DMS79 treated with DMSO at 0.1 percent for 48 hours (cell line): Measurements from ENCODE around the gene SIGLEC1.
A peak's percentile ranks its signal among the peaks of the same experiment; 100 is the strongest.

Source experiments
- DNase-seq: peaks from one replicate; lab custom pipeline; 2025; lab: John Stamatoyannopoulos, UW

SIGLEC1 gene

GRCh38 chr20:3728876-3729275 lies 16.5 kb upstream of the SIGLEC1 start:
- no peak for DNase-seq

- no peak for DNase-seq
Measured at GRCh38 chr20:3728354-3728753, 16.0 kb upstream of the SIGLEC1 start.

GRCh38 chr20:3727401-3728021 lies 15.1 kb upstream of the SIGLEC1 start:
- no peak for DNase-seq

DNA sequence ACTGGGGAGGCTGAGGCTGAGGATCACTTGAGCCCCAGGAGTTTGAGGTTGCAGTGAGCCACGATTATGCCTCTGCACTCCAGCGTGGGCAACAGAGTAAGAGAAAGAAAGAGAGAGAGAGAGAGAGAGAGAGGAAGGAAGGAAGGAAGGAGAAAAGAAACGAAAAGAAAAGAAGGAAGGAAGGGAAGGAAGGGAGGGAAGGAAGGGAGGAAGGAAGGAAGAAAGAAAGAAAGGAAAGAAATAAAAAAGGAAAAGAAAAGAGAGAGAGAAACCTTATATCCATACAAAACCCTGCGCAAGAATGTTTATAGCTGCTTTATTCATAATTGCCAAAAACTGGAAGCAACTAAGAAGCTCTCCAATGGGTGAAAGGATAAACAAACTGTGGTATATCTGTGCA lies 12.0 kb upstream of the SIGLEC1 start:
- DNase-seq = no peak

DNA sequence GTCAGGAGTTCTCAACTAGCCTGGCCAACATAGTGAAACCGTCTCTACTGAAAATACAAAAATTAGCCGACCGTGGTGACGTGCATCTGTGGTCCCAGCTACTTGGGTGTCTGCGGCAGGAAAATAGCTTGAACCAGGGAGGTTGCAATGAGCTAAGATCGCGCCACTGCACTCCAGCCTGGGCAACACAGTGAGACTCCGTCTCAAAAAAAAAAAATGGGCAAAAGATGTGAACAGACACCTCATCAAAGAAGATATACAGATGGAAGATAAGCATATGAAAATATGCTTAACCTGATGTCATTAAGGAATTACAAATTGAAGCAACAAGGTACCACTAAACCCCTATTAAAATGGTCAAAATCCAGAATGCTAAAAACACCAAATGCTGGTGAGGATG lies 10.9 kb upstream of the SIGLEC1 start:
- DNase-seq = no peak

- no peak for DNase-seq
Measured at GRCh38 chr20:3721912-3722311, 9.5 kb upstream of the SIGLEC1 start.

DNA sequence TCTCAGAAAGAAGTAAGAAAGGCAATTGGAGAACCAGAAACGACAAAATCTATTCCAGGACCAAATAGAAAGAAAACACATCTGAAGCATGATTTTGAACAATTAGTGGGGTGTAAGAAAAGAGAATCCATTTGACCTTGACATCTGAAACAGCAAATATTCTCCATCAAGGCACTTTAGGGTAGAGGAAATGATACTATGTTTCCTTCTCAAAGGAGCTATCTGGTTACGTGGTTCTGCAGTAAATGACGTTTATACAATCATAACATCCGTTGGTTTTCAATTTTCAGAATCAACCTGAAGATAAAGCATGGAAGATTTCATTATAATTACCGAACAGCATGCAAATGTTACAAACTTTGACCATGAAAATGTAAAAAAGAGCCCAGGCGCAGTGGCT lies 8.2 kb upstream of the SIGLEC1 start:
- no peak for DNase-seq

DNA sequence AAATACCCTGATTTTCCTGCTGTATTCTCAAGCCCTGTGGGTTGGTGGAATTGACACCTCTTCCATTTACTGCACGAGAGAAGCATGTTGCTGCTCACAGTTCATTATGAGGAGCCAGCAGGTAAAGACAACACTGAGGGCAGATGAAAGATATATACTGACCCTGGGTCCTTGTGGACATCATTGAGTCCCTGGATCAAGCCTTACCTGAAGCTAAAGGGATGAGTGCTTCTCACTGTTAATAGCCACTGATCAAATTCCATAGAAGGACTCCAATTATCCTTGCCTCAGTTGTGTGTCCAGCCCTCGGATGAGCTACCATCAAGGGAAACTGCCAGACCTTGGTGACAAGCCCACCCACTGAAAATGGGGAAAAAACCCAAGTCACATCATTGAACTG lies 7.7 kb upstream of the SIGLEC1 start:
- no peak for DNase-seq

DNA sequence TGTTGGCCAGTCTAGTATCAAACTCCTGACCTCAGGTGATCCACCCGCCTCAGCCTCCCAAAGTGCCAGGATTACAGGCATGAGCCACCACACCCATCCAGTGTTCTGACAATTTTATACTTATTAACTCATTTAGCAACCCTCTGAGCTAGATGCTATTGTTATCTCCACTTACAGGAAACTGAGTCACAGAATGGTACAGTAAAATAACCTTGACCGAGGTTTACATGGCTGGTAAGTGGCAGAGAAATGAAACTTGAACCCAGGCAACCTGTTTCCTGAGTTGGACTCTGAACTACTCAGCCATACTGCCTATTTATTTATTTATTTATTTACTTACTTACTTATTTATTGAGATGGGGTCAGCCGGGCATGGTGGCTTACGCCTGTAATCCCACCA lies 6.6 kb upstream of the SIGLEC1 start:
- no peak for DNase-seq

DNA sequence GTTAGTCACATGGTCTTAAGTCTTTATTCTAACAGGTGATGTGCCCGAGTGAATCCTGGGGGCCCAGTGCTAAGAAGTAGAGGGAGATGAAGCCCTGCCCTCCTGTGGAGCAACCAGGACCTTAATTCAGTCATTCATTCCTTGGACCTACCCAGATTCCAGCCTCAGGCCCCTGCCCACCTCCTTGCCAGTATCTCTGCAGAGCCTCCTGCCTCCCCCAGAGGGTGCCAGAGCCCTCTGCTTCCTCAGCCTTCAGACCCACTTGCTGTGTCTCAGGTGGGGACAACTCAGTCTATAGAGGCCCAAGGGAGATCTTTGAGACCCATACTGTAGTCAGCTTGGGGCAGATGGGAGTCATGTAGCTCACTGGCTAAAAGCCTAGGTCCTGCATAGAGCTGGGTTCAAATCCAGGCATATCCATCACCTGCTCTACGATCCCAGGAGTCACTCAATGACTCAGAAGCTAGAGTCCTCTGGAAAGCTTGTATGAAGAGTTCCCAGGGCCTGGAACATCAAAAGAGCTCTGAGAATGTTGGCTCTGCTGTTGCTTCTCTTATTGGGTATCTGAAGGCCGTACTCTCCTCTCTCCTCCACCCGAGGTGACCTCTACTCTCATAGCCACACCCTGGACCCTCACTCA lies 3.9 kb upstream of the SIGLEC1 start:
- DNase-seq = no peak

- DNase-seq = no peak
Measured at GRCh38 chr20:3714092-3714491, 1.7 kb upstream of the SIGLEC1 start.

DNA sequence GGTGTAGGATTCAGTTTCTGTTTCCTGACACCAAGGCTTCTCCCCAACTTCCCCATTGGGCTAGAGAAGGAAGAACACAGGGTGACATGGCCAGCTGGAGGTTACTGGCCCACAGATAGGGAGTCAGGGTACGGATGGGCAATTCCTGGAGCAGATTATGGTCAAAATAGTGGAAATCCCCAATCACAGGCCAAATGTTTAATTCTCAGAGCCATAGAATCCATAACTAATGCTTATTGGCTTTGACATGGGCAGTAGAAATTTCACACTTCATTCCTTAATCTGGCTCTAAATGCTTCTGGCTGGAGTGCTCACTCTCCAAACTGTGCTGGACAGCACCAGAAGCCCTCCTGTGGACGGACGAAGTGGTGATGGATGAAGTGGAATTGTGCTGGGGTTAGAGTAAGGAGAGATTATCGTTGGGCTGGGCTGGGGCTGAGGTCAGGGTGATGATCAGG lies 887 bp downstream of the SIGLEC1 start:
- DNase-seq = no peak

GRCh38 chr20:3710703-3711483 lies 1.5 kb downstream of the SIGLEC1 start:
- peak; percentile 16 for DNase-seq

GRCh38 chr20:3710011-3710466 lies 2.4 kb downstream of the SIGLEC1 start:
- no peak for DNase-seq

DNA sequence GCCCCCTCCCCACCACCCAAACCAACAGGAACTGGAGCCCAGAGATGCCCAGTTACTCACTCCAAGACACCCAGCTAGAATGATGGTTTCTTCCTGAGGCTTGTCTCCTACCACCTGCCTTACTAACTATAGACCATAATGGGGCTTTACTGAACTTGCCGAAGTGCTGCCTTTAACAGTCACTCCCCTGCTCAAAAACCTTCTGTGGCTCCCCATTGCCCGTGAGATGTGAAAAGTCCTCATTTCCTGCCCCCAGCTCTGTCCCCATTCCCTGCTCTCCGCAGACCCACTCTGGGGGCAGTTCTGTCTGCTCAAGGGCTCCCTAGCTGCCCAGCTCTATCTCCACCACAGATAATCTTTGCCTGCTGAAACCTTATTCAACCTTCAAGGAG lies 4.9 kb downstream of the SIGLEC1 start:
- DNase-seq = no peak

DNA sequence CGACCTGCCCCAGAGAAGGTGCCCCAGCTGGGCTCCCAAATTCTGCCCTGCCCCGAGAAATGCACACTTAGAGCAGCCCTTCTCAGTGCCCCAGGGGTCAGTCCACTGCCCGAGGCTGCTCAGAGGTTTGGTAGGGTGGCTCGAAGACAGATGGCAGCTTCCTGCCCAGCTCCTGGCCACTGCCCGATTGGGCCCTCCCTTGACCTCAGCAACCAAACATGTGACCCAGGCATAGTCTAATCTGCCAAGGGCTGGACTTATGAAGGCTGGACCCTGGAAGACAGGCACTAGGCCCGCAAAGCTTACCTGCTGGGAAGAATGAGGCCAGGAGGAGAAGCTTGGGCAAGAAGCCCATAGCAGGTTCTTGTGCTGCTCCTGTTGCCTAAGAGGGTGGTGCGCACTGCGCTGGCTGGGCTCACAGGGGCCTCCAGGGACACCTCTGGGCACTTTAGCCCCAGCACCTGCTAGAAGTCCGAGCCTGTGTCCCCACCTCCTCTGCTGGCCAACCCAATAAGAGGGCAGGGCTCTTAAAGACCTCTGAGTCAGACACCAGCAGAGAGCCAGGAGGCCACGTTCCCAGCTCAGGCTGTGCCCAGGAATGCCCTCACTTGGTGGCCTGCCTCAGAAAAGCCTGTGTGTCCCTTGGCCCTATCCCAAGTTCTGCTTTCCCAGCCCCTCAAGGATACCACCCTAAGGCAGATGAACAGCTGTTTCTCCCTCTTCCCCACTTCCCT lies 5.5 kb downstream of the SIGLEC1 start:
- DNase-seq = no peak

DNA sequence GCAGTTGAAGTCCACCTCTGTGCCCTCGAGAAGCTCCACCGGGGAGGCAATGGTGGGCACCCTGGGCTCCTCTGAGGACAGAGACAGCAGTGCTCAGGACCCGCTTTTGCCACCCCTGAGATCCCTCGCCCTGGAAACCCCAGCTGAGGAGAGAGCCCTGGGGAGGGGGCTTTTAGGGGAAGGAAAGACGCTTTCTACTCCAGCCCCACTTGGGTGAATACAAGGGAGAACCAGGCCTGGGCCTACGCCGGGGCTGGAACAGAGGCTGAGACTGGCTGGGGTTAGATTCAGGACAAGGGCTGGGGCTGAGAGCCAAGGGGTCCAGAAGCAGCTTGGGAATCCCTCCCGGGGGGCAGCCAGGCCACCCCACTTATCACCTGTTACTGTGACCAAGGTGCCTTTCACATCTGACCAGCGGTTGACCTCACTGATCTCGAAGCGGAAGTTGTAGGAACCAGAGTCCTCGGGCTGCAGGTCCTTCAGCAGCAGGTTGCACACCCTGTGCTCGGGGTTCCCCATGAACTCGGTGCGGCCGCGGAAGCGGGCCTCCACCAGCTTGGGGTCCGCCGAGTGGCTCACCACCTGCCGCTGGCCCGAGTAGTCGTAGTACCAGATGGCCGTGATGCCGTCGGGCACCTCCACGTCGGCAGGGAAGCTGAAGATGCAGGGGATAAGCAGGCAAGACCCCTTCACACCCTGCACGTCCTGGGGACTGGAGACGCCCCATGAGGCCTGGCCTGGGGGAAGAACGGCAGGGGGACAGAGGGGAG lies 6.2 kb downstream of the SIGLEC1 start:
- no peak for DNase-seq

- DNase-seq = no peak
Measured at GRCh38 chr20:3705491-3705969, 6.9 kb downstream of the SIGLEC1 start.

- DNase-seq = no peak
Measured at GRCh38 chr20:3704087-3704486, 8.3 kb downstream of the SIGLEC1 start.

DNA sequence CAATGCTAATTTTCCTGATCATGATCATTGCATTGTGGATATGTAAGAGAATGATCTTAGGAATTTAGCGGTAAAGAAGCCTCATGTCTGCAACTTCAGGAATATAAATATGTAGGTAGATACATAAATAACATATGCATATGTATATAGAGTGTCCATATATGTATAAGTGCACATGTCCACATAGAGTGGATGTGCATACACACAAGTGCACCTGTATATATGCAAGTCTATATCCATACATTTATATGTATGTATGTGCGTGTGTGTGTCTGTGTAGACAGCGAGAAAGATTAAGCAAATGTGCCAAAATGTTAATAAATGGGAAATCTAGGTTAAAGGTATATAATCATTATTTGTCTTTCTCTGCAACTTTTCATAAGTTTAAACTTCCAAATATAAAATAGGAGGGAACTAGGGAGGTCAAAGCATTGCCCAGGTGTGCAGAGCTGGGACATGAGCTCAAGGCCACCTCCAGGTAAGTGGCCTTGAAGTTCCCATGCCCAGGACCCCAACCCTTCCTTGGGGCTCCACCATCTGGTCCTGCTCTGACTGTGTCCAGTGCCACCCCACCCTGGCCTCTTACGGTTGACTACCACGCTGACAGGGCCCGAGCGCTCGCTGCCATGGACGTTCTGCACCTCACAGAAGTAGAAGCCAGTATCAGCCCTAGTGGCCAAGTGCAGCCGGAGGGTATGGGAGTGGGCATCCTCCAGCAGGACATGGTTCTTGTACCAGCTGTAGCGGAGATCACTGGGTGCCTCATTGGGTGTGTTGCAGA lies 9.6 kb downstream of the SIGLEC1 start:
- DNase-seq = no peak
